T-helper 2 cell treated with Interferon-gamma antibody and Interleukin-4, amounts not matched to agents 100 ng/mL and 5 ng/mL, for 36 hours (primary cell): ENCODE measurements around the gene RASSF1. TPM values are rescaled to one million over a fixed set of nuclear protein-coding genes. Genes with fewer than 3 reads are reported as not detected.

Source experiments
- intact Hi-C: fragments of 100-400 bp; cut with micrococcal nuclease; formaldehyde crosslinking; loops from one replicate; pipeline ENCODE4 v1.15.1; 2023
- total RNA-seq: library from RNA; stranded (reverse); gene quantifications from 2 replicates; pipeline ENCODE4 v1.2.3, GENCODE V29; 2022

RASSF1 gene
- total RNA-seq, 1 donor from 2014 or later = 127 TPM

GRCh38 chr3:50327129-50327528 is 13.5 kb downstream of the RASSF1 start:
- intact Hi-C loops = no loop called here

DNA sequence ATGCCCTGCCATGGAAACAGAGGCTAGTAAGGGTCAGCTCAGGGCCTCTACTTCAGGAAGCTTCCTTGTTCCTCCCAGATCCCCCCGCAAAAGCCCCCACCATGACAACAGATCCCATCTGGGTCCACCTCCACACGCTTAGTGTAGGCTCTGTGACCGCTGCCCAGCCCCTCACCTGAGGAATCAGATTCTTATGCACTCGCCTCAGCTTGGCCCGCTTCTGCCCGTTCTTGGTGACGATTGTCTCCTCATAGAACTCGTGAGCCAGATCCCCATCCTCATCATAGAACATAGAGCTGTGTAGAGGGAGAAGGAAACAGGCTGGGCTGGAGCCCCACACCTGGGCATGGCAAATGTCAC is 14.5 kb downstream of the RASSF1 start:
- intact Hi-C loops = no loop called here

- intact Hi-C loops = no loop called here
Measured at GRCh38 chr3:50325497-50326181, 15.0 kb downstream of the RASSF1 start.

- intact Hi-C loops = no loop called here
Measured at GRCh38 chr3:50325113-50325480, 15.5 kb downstream of the RASSF1 start.

DNA sequence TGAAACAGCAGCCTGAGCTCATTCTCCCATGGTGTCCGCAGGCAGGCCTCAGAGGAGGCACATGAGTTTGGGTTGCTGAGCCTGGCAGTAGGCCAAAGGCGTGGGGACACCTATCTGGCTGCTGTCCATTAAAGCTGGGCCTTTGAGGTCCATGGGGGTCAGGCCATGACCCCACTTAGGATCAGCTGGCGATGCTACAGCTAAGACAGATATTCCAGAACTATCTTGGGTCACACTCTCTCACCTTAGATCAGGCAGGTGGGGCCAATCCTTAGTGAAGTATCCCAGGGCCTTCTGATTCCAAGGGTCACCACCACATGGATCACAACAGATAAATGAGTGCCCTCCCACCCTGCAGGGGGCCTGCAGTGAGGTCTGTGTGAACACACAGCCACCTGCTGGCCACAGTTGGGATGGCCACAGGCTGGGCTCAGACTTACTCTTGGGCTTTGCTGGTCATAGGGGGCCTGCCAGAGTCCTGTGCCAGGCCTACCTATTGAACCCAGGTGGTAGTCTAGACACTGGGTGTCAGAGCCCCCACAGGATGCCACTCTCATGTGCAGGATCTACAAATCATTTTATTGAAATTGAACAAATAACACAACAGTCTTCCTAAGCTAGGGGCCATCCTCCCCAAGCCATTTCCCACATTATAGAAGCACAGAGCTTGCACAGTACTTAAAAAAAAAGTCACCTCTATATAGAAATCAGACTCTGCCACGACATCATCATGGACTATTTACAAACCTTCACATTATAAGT is 16.1 kb downstream of the RASSF1 start:
- intact Hi-C loops = loop anchor here (1.0 kb wide), 1 partner anchor 50 kb away; no protein-coding TSS in a partner anchor

GRCh38 chr3:50323614-50324199 is 16.9 kb downstream of the RASSF1 start:
- intact Hi-C loops = loop anchor here (1.0 kb wide), 1 partner anchor 49 kb away; no protein-coding TSS in a partner anchor

DNA sequence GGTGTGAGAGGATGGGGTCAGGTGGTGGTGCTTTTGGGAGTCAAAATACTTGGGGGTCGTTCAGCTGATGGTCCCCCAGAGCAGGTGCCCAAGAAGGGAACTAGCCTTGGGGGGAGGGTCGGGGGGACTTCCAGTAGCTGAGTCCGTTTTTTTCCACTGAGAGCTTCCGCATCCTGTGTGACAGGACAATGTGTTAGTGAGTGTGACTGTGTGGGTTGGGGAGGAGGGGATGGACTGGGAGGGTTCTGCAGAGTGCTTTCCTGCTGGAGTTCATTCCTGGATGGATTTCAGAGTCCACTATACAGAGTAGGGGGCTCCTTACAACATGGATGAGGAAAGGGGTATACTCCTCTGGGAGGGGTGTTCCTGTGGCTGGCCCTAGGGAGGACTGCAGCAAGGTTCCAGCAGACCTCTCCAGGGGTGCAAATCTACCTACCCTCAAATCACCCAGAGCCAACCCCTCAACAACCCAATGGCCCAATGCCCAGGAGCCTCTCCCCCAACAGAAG is 17.5 kb downstream of the RASSF1 start:
- intact Hi-C loops = no loop called here

DNA sequence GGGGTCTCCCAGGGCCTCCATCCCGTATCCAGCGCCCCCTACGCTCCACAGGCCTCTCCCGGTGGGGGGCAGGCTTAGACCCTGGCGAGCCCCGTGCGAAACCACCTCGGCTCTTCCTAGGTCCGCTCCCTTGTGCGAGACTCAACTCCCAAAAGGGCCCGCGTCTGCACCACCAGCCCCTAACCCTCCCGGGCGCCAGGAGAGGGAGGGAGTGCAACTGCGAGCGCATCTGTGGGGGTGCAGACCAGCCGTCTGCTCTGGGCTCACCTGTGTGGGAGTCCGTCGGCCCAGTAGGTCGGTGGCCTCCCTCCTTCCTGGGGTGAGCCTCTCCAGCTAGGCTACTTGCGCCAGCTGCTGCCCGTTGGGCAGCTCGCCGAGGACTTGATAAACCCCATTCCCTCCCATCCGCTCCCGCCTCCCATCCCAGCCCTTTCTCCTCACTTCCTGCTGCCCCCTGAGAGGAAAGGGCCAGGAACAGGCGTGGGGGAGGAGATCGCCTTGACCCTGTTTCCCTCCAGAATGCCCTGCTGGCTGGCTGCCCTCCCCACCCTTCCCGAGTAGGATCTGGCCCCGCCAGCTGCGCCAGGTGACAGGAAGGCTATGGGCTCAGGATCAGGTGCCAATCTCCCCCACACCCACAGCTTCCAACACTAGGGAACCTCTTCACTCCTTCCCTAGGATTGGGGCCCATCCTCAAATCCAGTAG is 18.1 kb downstream of the RASSF1 start, which contains the start of gene HYAL2:
Gene HYAL2 (minus strand): TSS at position 360 of the 706 bp plus-strand sequence. CDS start 2,256 bp downstream, outside the sequence.
- intact Hi-C loops = no loop called here

DNA sequence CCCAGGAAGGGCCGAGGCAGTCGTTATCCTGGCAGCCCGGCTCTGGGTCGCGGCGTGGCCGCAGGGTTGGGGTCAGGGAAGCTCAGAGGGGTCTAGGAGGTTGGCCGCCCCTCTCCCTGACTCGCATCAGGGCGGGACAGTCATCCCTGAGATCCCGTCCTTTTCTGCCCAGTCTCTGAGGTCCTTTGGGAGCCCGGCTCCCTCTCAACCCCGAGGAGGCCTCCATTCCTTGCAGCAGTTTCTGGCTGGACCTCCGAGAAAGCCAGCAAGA is 18.6 kb downstream of the RASSF1 start:
- intact Hi-C loops = no loop called here

DNA sequence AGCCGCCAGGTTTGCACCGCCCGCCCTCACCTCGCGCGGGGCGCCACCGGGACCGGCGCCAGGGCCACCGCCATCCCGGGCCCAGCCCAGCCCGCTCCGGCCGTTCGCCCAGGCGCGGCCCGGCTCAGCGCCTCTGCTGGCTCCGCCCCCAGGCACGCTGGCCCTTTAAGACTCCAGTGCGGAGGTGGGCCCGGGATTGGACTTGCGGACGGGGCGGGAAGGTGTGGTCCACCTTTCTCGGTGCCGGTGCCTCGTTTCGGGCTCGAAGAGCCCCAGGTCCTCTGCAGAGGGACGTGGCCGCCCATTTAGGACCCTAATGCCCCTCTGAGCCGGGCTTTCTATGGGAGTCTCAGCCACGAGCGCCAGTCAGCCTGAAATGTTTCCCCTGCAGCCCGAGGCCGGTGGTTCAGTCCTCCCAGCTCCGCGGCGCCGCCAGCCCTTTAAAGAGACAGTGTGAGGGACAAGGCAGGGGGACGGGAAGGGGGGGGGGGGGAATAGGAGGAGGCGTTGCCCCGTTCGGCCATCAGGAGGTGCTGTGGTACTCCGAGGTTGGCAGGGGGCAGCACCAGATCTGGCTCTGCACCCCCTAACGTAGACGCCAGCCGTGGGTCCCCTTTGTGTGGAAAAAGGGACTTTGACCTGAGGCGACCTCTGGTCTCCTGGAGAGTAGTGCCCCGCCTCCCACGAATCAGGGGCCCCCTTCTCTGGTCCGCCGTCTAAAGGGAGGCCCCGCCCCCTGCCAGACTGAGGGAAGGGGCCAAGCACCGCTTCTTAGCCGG is 19.1 kb downstream of the RASSF1 start:
- intact Hi-C loops = loop anchor here (1.0 to 2.0 kb wide), 3 partner anchors 15 to 29 kb away; partner anchors contain the start of genes HYAL3, IFRD2 and NAA80

- intact Hi-C loops = loop anchor here (1.0 to 2.0 kb wide), 3 partner anchors 16 to 29 kb away; partner anchors contain the start of genes HYAL3, IFRD2 and NAA80
Measured at GRCh38 chr3:50320853-50321335, 19.7 kb downstream of the RASSF1 start.

GRCh38 chr3:50319894-50320625 is 20.6 kb downstream of the RASSF1 start:
- intact Hi-C loops = loop anchor here (2.0 kb wide), 1 partner anchor 17 kb away; no protein-coding TSS in a partner anchor

DNA sequence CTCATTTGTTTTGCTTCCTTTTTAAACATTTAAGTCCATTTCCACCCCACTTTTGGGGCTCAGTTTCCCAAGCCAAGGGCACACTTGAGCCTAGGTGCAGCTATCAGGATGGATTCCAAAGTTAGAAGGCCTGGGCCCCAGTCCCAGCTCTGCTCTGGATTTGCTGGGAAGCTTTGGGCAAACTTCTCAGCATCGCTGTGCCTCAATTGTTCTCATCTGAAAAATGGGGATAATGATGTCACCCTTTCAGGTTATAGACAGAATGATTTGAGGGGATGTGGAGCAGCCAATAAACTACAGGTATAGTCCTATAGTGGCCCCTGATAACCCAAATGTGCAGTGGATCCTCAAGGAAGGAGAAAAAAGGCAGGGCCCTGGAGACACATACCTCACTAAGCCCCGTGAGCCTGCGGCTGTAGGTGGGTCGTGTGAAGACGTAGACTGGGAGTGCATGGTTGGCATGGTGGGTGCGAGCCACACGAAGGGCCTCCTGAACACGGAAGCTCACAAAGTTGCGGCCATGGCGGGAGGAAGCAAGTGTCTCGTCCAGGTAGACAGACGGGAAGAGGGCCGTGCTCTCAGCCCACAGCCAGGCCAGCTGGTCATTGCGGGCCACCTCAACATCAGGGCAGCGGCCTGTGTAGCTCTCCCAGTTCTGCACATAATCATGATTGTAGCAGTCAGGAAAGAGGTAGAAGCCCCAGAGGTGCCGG is 21.3 kb downstream of the RASSF1 start:
- intact Hi-C loops = no loop called here

DNA sequence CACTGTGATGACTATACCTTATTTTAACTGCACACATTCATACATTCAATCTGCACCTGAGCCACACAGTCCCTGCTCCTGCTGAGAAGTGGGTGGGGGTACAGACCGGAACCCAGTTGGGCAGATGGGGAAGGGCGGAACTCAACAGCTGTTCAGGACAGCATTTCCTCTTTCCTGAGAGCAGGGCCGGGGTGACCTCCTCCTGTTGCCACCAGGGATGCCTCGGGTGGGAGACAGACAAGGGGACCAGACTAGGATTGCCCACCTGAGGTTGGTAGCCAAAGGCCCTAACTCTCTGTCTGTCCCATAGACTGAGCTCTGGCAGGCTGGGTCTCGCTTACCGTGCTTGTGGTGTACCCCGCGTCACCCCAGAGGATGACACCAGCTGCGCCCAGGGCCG is 22.0 kb downstream of the RASSF1 start:
- intact Hi-C loops = no loop called here

GRCh38 chr3:50318163-50318562 is 22.5 kb downstream of the RASSF1 start:
- intact Hi-C loops = no loop called here

DNA sequence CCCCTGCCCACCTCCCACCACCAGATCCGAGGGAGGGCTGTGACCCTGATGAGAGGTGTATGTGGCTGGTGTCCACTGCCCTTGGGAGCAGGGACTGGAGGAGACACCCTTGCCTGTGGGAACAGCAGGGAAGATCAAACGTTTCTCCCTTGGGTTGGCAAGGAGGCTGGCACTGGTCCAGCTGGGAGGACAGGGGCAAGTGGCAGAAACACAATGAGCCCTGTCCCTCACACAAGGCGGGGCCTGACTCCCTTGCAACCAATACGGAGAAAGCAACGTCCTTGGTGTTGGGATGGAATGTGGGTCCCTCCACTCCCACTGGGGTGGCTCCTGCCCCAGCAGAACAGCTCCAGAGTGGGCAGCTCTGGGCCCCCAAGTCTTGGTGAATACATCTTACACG is 23.3 kb downstream of the RASSF1 start:
- intact Hi-C loops = no loop called here

DNA sequence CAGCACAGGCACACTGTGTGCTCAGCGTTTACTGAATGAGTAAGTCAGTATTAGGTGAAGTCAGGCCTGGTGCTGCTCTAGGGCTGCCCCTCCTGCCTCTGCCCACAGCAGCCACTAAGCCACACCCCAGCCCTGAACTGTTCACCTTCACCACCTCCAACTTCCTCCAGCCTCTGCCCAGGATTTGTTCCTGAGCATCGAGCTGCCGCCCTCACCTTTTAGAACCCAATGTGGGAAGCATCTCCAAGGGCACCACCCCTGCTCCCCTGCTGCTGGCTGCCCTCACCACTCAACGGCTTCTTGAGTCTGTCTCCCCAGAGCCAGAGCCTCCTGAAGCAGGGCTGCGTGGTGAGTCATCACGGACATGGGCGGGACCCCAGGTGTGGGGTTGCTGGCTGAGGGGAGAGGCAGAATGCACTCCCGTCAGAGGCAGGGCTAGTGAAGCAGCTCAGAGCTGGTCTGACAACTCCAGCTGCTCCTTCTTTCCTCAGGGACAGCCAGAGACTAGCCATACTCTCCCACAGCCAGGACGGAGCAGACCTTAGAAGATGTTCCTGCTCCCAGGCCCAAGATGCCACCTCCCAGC is 23.9 kb downstream of the RASSF1 start:
- intact Hi-C loops = no loop called here

DNA sequence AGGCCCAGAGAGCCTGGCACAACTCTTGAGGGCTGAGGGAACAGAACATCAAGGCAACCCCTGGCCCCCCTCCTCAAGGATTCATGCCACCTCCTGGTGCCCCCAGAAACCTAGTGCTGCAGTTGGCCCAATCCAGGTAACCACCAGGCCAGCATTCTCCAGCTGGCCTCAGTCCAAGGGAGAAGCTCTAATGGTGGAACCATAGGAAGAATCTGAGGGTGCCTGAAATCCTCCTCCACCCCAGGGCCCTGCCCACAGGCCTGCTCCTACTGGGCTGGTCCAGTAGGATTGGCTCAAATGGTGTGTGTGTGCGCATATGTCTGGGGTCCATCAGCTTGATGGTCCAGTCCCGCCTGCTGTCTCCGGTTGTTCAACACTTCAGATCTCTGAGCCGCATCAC is 25.8 kb downstream of the RASSF1 start:
- intact Hi-C loops = no loop called here

DNA sequence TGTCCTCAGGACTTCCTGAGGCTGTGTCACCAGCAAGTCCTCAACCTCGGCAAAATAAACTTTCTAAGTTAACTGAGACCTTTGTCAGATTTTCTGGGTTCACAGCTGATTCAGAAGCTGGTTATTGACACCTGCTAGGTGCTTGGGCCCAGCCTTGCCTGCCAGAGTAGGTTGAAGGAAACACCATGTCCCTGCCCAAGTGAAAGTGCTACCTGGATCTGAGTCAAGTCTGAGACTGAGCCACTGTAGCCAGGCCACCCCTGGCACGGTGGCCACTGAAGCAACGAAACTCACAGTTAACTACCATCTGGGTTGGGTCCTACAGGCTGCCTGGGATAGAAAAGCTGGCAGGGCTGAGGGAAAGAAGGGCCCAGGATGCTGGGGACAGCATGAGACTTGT is 26.3 kb downstream of the RASSF1 start:
- intact Hi-C loops = no loop called here
